Measurements from ENCODE around the gene SMYD3.

Gene SMYD3

GRCh38 chr1:245802941-245803665, 704.0 kb downstream of the SMYD3 start:
- no peaks in the 10 kb centered on the region for H3K4me1 Mint-ChIP-seq (ENCODE audit: low read depth)
- no peak overlapping the region for H3K27ac Mint-ChIP-seq
- no peaks in the 10 kb centered on the region for H3K9me3 Mint-ChIP-seq
- no peaks in the 10 kb centered on the region for H3K36me3 Mint-ChIP-seq (ENCODE audit: low read depth)
- H3K4me3 Mint-ChIP-seq = no peak overlapping the region
- intact Hi-C loops (cut with micrococcal nuclease) = no loop called here
- H3K27me3 Mint-ChIP-seq = no peaks in the 10 kb centered on the region

GRCh38 chr1:245800901-245801605, 706.0 kb downstream of the SMYD3 start:
- Mint-ChIP-seq H3K27me3 (no peaks in the 10 kb centered on the region), H3K9me3 (no peaks in the 10 kb centered on the region), H3K27ac (no peak overlapping the region), H3K36me3 (ENCODE audit: low read depth) (no peaks in the 10 kb centered on the region), H3K4me3 (no peak overlapping the region), H3K4me1 (ENCODE audit: low read depth) (no peaks in the 10 kb centered on the region)
- intact Hi-C loops (cut with micrococcal nuclease) = no loop called here

GRCh38 chr1:245798349-245798711, 708.7 kb downstream of the SMYD3 start:
- H3K27ac Mint-ChIP-seq = no peak overlapping the region
- H3K4me3 Mint-ChIP-seq = no peak overlapping the region
- no peaks in the 10 kb centered on the region for H3K4me1 Mint-ChIP-seq (ENCODE audit: low read depth)
- no peaks in the 10 kb centered on the region for H3K9me3 Mint-ChIP-seq
- H3K36me3 Mint-ChIP-seq (ENCODE audit: low read depth) = no peaks in the 10 kb centered on the region
- intact Hi-C loops (cut with micrococcal nuclease) = no loop called here
- H3K27me3 Mint-ChIP-seq = no peaks in the 10 kb centered on the region

GRCh38 chr1:245797592-245798348, 709.3 kb downstream of the SMYD3 start:
- H3K9me3 Mint-ChIP-seq = no peaks in the 10 kb centered on the region
- no peak overlapping the region for H3K27ac Mint-ChIP-seq
- intact Hi-C loops (cut with micrococcal nuclease) = no loop called here

GRCh38 chr1:245791410-245792312, 715.4 kb downstream of the SMYD3 start:
- no peaks in the 10 kb centered on the region for H3K9me3 Mint-ChIP-seq
- H3K4me1 Mint-ChIP-seq (ENCODE audit: low read depth) = no peaks in the 10 kb centered on the region
- H3K36me3 Mint-ChIP-seq (ENCODE audit: low read depth) = no peaks in the 10 kb centered on the region
- no peaks in the 10 kb centered on the region for H3K27me3 Mint-ChIP-seq
- H3K4me3 Mint-ChIP-seq = no peak overlapping the region
- no peak overlapping the region for H3K27ac Mint-ChIP-seq
- intact Hi-C loops (cut with micrococcal nuclease) = no loop called here

More at GRCh38 chr1:245797592-245798348, 709.3 kb downstream of the SMYD3 start:
- H3K4me3 Mint-ChIP-seq = no peak overlapping the region
- H3K4me1 Mint-ChIP-seq (ENCODE audit: low read depth) = no peaks in the 10 kb centered on the region
- no peaks in the 10 kb centered on the region for H3K27me3 Mint-ChIP-seq
- H3K36me3 Mint-ChIP-seq (ENCODE audit: low read depth) = no peaks in the 10 kb centered on the region

- Mint-ChIP-seq H3K36me3 (ENCODE audit: low read depth) (no peaks in the 10 kb centered on the region), H3K4me1 (ENCODE audit: low read depth) (no peaks in the 10 kb centered on the region), H3K27me3 (no peaks in the 10 kb centered on the region), H3K27ac (no peak overlapping the region), H3K9me3 (no peaks in the 10 kb centered on the region), H3K4me3 (no peak overlapping the region)
- intact Hi-C loops (cut with micrococcal nuclease) = no loop called here
Measured at GRCh38 chr1:245790441-245790840, 716.6 kb downstream of the SMYD3 start.

GRCh38 chr1:245788886-245789285, 718.2 kb downstream of the SMYD3 start:
- no peaks in the 10 kb centered on the region for H3K36me3 Mint-ChIP-seq (ENCODE audit: low read depth)
- no peak overlapping the region for H3K4me3 Mint-ChIP-seq
- H3K27me3 Mint-ChIP-seq = no peaks in the 10 kb centered on the region
- H3K4me1 Mint-ChIP-seq (ENCODE audit: low read depth) = no peaks in the 10 kb centered on the region
- H3K27ac Mint-ChIP-seq = no peak overlapping the region
- intact Hi-C loops (cut with micrococcal nuclease) = no loop called here
- no peaks in the 10 kb centered on the region for H3K9me3 Mint-ChIP-seq

- H3K4me3 Mint-ChIP-seq = no peak overlapping the region
- H3K4me1 Mint-ChIP-seq (ENCODE audit: low read depth) = no peaks in the 10 kb centered on the region
- no peaks in the 10 kb centered on the region for H3K27me3 Mint-ChIP-seq
- intact Hi-C loops (cut with micrococcal nuclease) = no loop called here
- no peaks in the 10 kb centered on the region for H3K9me3 Mint-ChIP-seq
- no peak overlapping the region for H3K27ac Mint-ChIP-seq
- H3K36me3 Mint-ChIP-seq (ENCODE audit: low read depth) = no peaks in the 10 kb centered on the region
Measured at GRCh38 chr1:245788269-245788668, 718.8 kb downstream of the SMYD3 start.

GRCh38 chr1:245786948-245787347, 720.1 kb downstream of the SMYD3 start:
- Mint-ChIP-seq H3K27me3 (no peaks in the 10 kb centered on the region), H3K4me3 (no peak overlapping the region)
- intact Hi-C loops (cut with micrococcal nuclease) = no loop called here

GRCh38 chr1:245779797-245780755, 727.0 kb downstream of the SMYD3 start:
- no peak overlapping the region for H3K4me3 Mint-ChIP-seq
- no peaks in the 10 kb centered on the region for H3K9me3 Mint-ChIP-seq
- H3K27me3 Mint-ChIP-seq = no peaks in the 10 kb centered on the region
- H3K4me1 Mint-ChIP-seq (ENCODE audit: low read depth) = no peaks in the 10 kb centered on the region
- intact Hi-C loops (cut with micrococcal nuclease) = no loop called here
- no peaks in the 10 kb centered on the region for H3K36me3 Mint-ChIP-seq (ENCODE audit: low read depth)
- H3K27ac Mint-ChIP-seq = no peak overlapping the region

More at GRCh38 chr1:245786948-245787347, 720.1 kb downstream of the SMYD3 start:
- H3K4me1 Mint-ChIP-seq (ENCODE audit: low read depth) = no peaks in the 10 kb centered on the region
- no peak overlapping the region for H3K27ac Mint-ChIP-seq
- no peaks in the 10 kb centered on the region for H3K36me3 Mint-ChIP-seq (ENCODE audit: low read depth)
- no peaks in the 10 kb centered on the region for H3K9me3 Mint-ChIP-seq

- Mint-ChIP-seq H3K27me3 (no peaks in the 10 kb centered on the region), H3K9me3 (no peaks in the 10 kb centered on the region), H3K36me3 (ENCODE audit: low read depth) (no peaks in the 10 kb centered on the region), H3K4me3 (no peak overlapping the region), H3K4me1 (ENCODE audit: low read depth) (no peaks in the 10 kb centered on the region), H3K27ac (no peak overlapping the region)
- intact Hi-C loops (cut with micrococcal nuclease) = no loop called here
Measured at GRCh38 chr1:245777752-245778151, 729.3 kb downstream of the SMYD3 start.

- intact Hi-C loops (cut with micrococcal nuclease) = no loop called here
- H3K4me1 Mint-ChIP-seq (ENCODE audit: low read depth) = no peaks in the 10 kb centered on the region
Measured at GRCh38 chr1:245776694-245777332, 730.3 kb downstream of the SMYD3 start.

More at GRCh38 chr1:245776694-245777332, 730.3 kb downstream of the SMYD3 start:
- no peaks in the 10 kb centered on the region for H3K9me3 Mint-ChIP-seq
- H3K36me3 Mint-ChIP-seq (ENCODE audit: low read depth) = no peaks in the 10 kb centered on the region
- H3K4me3 Mint-ChIP-seq = no peak overlapping the region
- H3K27ac Mint-ChIP-seq = no peak overlapping the region
- H3K27me3 Mint-ChIP-seq = no peaks in the 10 kb centered on the region

All from dendritic cell treated with granulocyte-macrophage colony-stimulating factor and Interleukin-4, amounts not matched to agents 40 ng/mL and 50 ng/mL, for 4 days (primary cell).